WTC11 (cell line): ENCODE results near the gene MGAT4D. TPM values are rescaled to one million over a fixed set of nuclear protein-coding genes. Genes with fewer than 3 reads are reported as not detected.

Experiments
- ATAC-seq: fragments of 200-7000 bp; cut with Tn5 transposase; 2 replicates; pipeline ENCODE4 v1.10.0; 2021; ENCODE audit warnings: mild to moderate bottlenecking, moderate library complexity
- CTCF ChIA-PET: fragments of 300-600 bp; sonication (Branson Sonifier 250); formaldehyde crosslinking; loops from one replicate; lab custom pipeline; 2021; ENCODE audit warnings: antibody characterized with exemption; lab: Charles Lee
- POLR2A ChIA-PET: fragments of 350-600 bp; sonication (Branson Sonifier 250); formaldehyde crosslinking; loops from one replicate; lab custom pipeline; 2021; ENCODE audit warnings: antibody characterized with exemption; lab: Charles Lee
- DNase-seq: peaks from one replicate; pipeline ENCODE4 v3.0.0; 2021; ENCODE audit warnings: low spot score
- H3K27ac Mint-ChIP-seq: 2 replicates; pipeline ENCODE4 v1.8.0; 2021; ENCODE audit warnings: mixed read lengths
- H3K27me3 Mint-ChIP-seq: 2 replicates; pipeline ENCODE4 v1.8.0; 2021; ENCODE audit warnings: low read depth, mild to moderate bottlenecking, moderate library complexity, mixed read lengths
- H3K36me3 Mint-ChIP-seq: 2 replicates; pipeline ENCODE4 v1.8.0; 2021; ENCODE audit warnings: mixed read lengths
- H3K4me1 Mint-ChIP-seq: 2 replicates; pipeline ENCODE4 v1.8.0; 2022; ENCODE audit warnings: mixed read lengths
- H3K4me3 Mint-ChIP-seq: 2 replicates; pipeline ENCODE4 v1.8.0; 2021; ENCODE audit warnings: mild to moderate bottlenecking, moderate library complexity, mixed read lengths
- H3K9me3 Mint-ChIP-seq: 2 replicates; pipeline ENCODE4 v1.8.0; 2021; ENCODE audit warnings: mixed read lengths
- AFF4 ChIP-seq: sonication (generic); formaldehyde crosslinking; IDR thresholded peaks from 2 replicates; pipeline ENCODE4 v1.8.1; 2023; ENCODE audit warnings: mild to moderate bottlenecking, missing genetic modification reagents, borderline replicate concordance
- AR ChIP-seq: fragments of 250-450 bp; sonication (Bioruptor Pico); IDR thresholded peaks from 2 replicates; pipeline ENCODE4 v1.9.0; 2021; ENCODE audit warnings: mild to moderate bottlenecking
- ATF3 ChIP-seq: sonication (generic); formaldehyde crosslinking; conservative IDR thresholded peaks from 2 replicates; pipeline ENCODE4 v1.8.1; 2022; ENCODE audit warnings: mild to moderate bottlenecking, missing genetic modification reagents
- E2F1 ChIP-seq: sonication (generic); formaldehyde crosslinking; IDR thresholded peaks from 2 replicates; pipeline ENCODE4 v1.8.0; 2022; ENCODE audit warnings: mild to moderate bottlenecking, missing genetic modification reagents
- EMX1 ChIP-seq: fragments of 250-450 bp; sonication (Bioruptor Pico); IDR thresholded peaks from 2 replicates; pipeline ENCODE4 v1.8.0; 2021; ENCODE audit warnings: mild to moderate bottlenecking
- ESRRA ChIP-seq: sonication (generic); formaldehyde crosslinking; IDR thresholded peaks from 2 replicates; pipeline ENCODE4 v1.8.1; 2022; ENCODE audit warnings: mild to moderate bottlenecking, missing genetic modification reagents, borderline replicate concordance
- ETV6 ChIP-seq: sonication (generic); formaldehyde crosslinking; IDR thresholded peaks from 2 replicates; pipeline ENCODE4 v1.8.1; 2022; ENCODE audit warnings: mild to moderate bottlenecking, missing genetic modification reagents
- FOXP1 ChIP-seq: sonication (generic); formaldehyde crosslinking; IDR thresholded peaks from 2 replicates; pipeline ENCODE4 v1.8.0; 2022; ENCODE audit warnings: missing genetic modification reagents, mild to moderate bottlenecking, moderate library complexity, borderline replicate concordance
- IRF2 ChIP-seq: sonication (generic); formaldehyde crosslinking; IDR thresholded peaks from 2 replicates; pipeline ENCODE4 v1.8.0; 2022; ENCODE audit warnings: low read depth, missing genetic modification reagents, borderline replicate concordance
- NR3C1 ChIP-seq: sonication (generic); formaldehyde crosslinking; conservative IDR thresholded peaks from 2 replicates; pipeline ENCODE4 v1.8.1; 2023; ENCODE audit warnings: low read depth, mild to moderate bottlenecking, missing genetic modification reagents
- PRDM15 ChIP-seq: sonication (generic); formaldehyde crosslinking; IDR thresholded peaks from 2 replicates; pipeline ENCODE4 v1.8.0; 2022; ENCODE audit warnings: missing genetic modification reagents
- RELA ChIP-seq: sonication (generic); formaldehyde crosslinking; IDR thresholded peaks from 2 replicates; pipeline ENCODE4 v1.8.1; 2022; ENCODE audit warnings: missing genetic modification reagents, mild to moderate bottlenecking, borderline replicate concordance
- RORB ChIP-seq: fragments of 250-450 bp; sonication (Bioruptor Pico); IDR thresholded peaks from 2 replicates; pipeline ENCODE4 v1.9.0; 2021; ENCODE audit warnings: mild to moderate bottlenecking
- SMAD3 ChIP-seq: sonication (generic); formaldehyde crosslinking; IDR thresholded peaks from 2 replicates; pipeline ENCODE4 v1.8.0; 2022; ENCODE audit warnings: missing genetic modification reagents, mild to moderate bottlenecking, borderline replicate concordance
- USF2 ChIP-seq: sonication (generic); formaldehyde crosslinking; IDR thresholded peaks from 2 replicates; pipeline ENCODE4 v1.8.1; 2023; ENCODE audit warnings: mild to moderate bottlenecking, missing genetic modification reagents, moderate library complexity
- ZMAT4 ChIP-seq: fragments of 250-450 bp; sonication (Bioruptor Pico); IDR thresholded peaks from 2 replicates; pipeline ENCODE4 v1.9.0; 2021; ENCODE audit warnings: mild to moderate bottlenecking
- ZNF317 ChIP-seq: sonication (generic); formaldehyde crosslinking; IDR thresholded peaks from 2 replicates; pipeline ENCODE4 v1.8.1; 2023; ENCODE audit warnings: low read depth, mild to moderate bottlenecking, moderate library complexity, missing genetic modification reagents, borderline replicate concordance
- ZNF396 ChIP-seq: fragments of 250-450 bp; sonication (Bioruptor Pico); IDR thresholded peaks from 2 replicates; pipeline ENCODE4 v1.8.0; 2021; ENCODE audit warnings: mild to moderate bottlenecking, moderate library complexity, borderline replicate concordance
- ZNF416 ChIP-seq: fragments of 250-450 bp; sonication (Bioruptor Pico); IDR thresholded peaks from 2 replicates; pipeline ENCODE4 v1.9.0; 2021; ENCODE audit warnings: mild to moderate bottlenecking, inconsistent platforms
- ZSCAN18 ChIP-seq: fragments of 250-450 bp; sonication (Bioruptor Pico); IDR thresholded peaks from 2 replicates; pipeline ENCODE4 v2.1.2; 2022; ENCODE audit warnings: mild to moderate bottlenecking, moderate library complexity
- total RNA-seq: library from RNA; stranded (reverse); gene quantifications from 3 replicates; pipeline ENCODE4 v1.2.3, GENCODE V29; 2021

Gene MGAT4D
- total RNA-seq, 1 experiment from 2014 or later, result not detected

GRCh38 chr4:140406292-140406691 lies 91.8 kb downstream of the MGAT4D start:
- no peak overlapping the region for H3K4me3 Mint-ChIP-seq
- ATAC-seq (no peak), DNase-seq (no peak)
- no peaks in the 10 kb centered on the region for H3K4me1 Mint-ChIP-seq
- H3K36me3 Mint-ChIP-seq, result no peaks in the 10 kb centered on the region
- no peaks in the 10 kb centered on the region for H3K27me3 Mint-ChIP-seq
- POLR2A ChIA-PET, result no interaction called here
- H3K27ac Mint-ChIP-seq, result no peak overlapping the region
- no peak for TF ChIP-seq ZNF317
- TF ChIP-seq ESRRA (CRISPR knock-in tag), result no peak
- no peak for TF ChIP-seq ETV6 (CRISPR knock-in tag)
- TF ChIP-seq ZSCAN18, result no peak
- TF ChIP-seq PRDM15 (CRISPR knock-in tag), result no peak
- no peak for TF ChIP-seq EMX1 (CRISPR knock-in tag)
- TF ChIP-seq NR3C1 (CRISPR knock-in tag), result no peak
- no peak for TF ChIP-seq USF2 (CRISPR knock-in tag)
- TF ChIP-seq ZNF416 (CRISPR knock-in tag), result no peak
- no peak for TF ChIP-seq FOXP1 (CRISPR knock-in tag)
- no peak for TF ChIP-seq SMAD3
- no peak for TF ChIP-seq ATF3 (CRISPR knock-in tag)
- no peak for TF ChIP-seq AR (CRISPR knock-in tag)
- TF ChIP-seq RORB (CRISPR knock-in tag), result no peak
- TF ChIP-seq ZMAT4, result no peak
- TF ChIP-seq AFF4 (CRISPR knock-in tag), result no peak
- TF ChIP-seq ZNF396 (CRISPR knock-in tag), result no peak
- no peak for TF ChIP-seq E2F1 (CRISPR knock-in tag)
- TF ChIP-seq RELA (CRISPR knock-in tag), result no peak
- no peak for TF ChIP-seq IRF2
- TF ChIP-seq, all 79 proteins: peak for 0
- no peaks in the 10 kb centered on the region for H3K9me3 Mint-ChIP-seq
- CTCF ChIA-PET, result no interaction called here
